DOHH2 (cell line): Measurements from ENCODE around the gene TST.

Experiments
- H3F3A ChIP-seq: fragments of 200-600 bp; sonication (generic), shearing (Covaris generic); 2 replicates; pipeline ENCODE4 v1.6.0; 2016; ENCODE audit warnings: antibody characterized with exemption, mild to moderate bottlenecking; ENCODE audit not compliant: control insufficient read depth, insufficient read depth
- H3K27ac ChIP-seq: fragments of 200-600 bp; sonication (generic); 2 replicates; pipeline ENCODE4 v1.5.1; 2014; ENCODE audit warnings: low read depth, mild to moderate bottlenecking, low read length, moderate library complexity
- H3K27me3 ChIP-seq: fragments of 200-600 bp; sonication (generic); 2 replicates; pipeline ENCODE4 v1.6.1; 2014; ENCODE audit warnings: mild to moderate bottlenecking, low read length, mixed read lengths; ENCODE audit not compliant: control insufficient read depth
- H3K36me3 ChIP-seq: fragments of 200-600 bp; sonication (generic); 2 replicates; pipeline ENCODE4 v1.6.1; 2014; ENCODE audit warnings: mild to moderate bottlenecking, low read length, moderate library complexity, mixed read lengths; ENCODE audit not compliant: control insufficient read depth
- H3K4me1 ChIP-seq: fragments of 200-600 bp; sonication (generic); 2 replicates; pipeline ENCODE4 v1.6.1; 2014; ENCODE audit warnings: mild to moderate bottlenecking, low read length, mixed read lengths; ENCODE audit not compliant: control insufficient read depth
- H3K4me2 ChIP-seq: fragments of 200-600 bp; sonication (generic); 2 replicates; pipeline ENCODE4 v1.6.0; 2014; ENCODE audit warnings: mild to moderate bottlenecking, low read length, moderate library complexity
- H3K4me3 ChIP-seq: fragments of 200-600 bp; sonication (generic); 2 replicates; pipeline ENCODE4 v1.5.1; 2014; ENCODE audit warnings: mild to moderate bottlenecking, low read length, mixed read lengths
- H3K79me2 ChIP-seq: fragments of 200-600 bp; sonication (generic); 2 replicates; pipeline ENCODE4 v1.6.1; 2014; ENCODE audit warnings: mild to moderate bottlenecking, low read length, mixed read lengths; ENCODE audit not compliant: control insufficient read depth
- H3K9me2 ChIP-seq: fragments of 200-600 bp; sonication (generic); replicated peaks from 2 replicates; pipeline ENCODE4 v1.6.1; 2014; ENCODE audit warnings: mild to moderate bottlenecking, low read length, mixed read lengths; ENCODE audit not compliant: control insufficient read depth
- H3K9me3 ChIP-seq: fragments of 200-600 bp; sonication (generic); 2 replicates; pipeline ENCODE4 v1.6.1; 2014; ENCODE audit warnings: antibody characterized with exemption, low read length, mixed read lengths; ENCODE audit not compliant: control insufficient read depth, insufficient read depth
- H4K20me1 ChIP-seq: fragments of 200-600 bp; sonication (generic); 2 replicates; pipeline ENCODE4 v1.6.0; 2014; ENCODE audit warnings: low read depth, mild to moderate bottlenecking, antibody characterized with exemption, low read length, moderate library complexity; ENCODE audit not compliant: control insufficient read depth, insufficient read depth
- CTCF ChIP-seq: fragments of 200-600 bp; sonication (generic); IDR thresholded peaks from one replicate; pipeline ENCODE4 v1.5.1; 2014; ENCODE audit warnings: antibody characterized with exemption, mild to moderate bottlenecking, low read depth, low read length; ENCODE audit not compliant: poor library complexity, severe bottlenecking
- EZH2phosphoT487 ChIP-seq: fragments of 200-600 bp; sonication (generic); IDR thresholded peaks from 2 replicates; pipeline ENCODE4 v1.6.1; 2017; ENCODE audit warnings: borderline replicate concordance, mild to moderate bottlenecking, antibody characterized with exemption, low read length, moderate library complexity, mixed read lengths

TST gene

GRCh38 chr22:36964106-36964505 is 55.1 kb downstream of the TST start:
- H3K79me2 ChIP-seq: no peaks in the 10 kb centered on the region
- H3F3A ChIP-seq: no peaks in the 10 kb centered on the region
- H4K20me1 ChIP-seq: no peaks in the 10 kb centered on the region
- H3K27ac ChIP-seq: no peak overlapping the region
- H3K27me3 ChIP-seq: peaks cover 25% of the 10 kb centered on the region
- H3K9me2 ChIP-seq: no peaks in the 10 kb centered on the region
- peaks cover 10% of the 10 kb centered on the region for H3K4me1 ChIP-seq
- no peaks in the 10 kb centered on the region for H3K36me3 ChIP-seq
- TF ChIP-seq EZH2phosphoT487: no peak
- no peak for TF ChIP-seq CTCF
- no peak overlapping the region for H3K4me3 ChIP-seq
- H3K4me2 ChIP-seq: no peak overlapping the region
- no peaks in the 10 kb centered on the region for H3K9me3 ChIP-seq

- H4K20me1 ChIP-seq: no peaks in the 10 kb centered on the region
- TF ChIP-seq CTCF: no peak
- no peak for TF ChIP-seq EZH2phosphoT487
- H3F3A ChIP-seq: no peaks in the 10 kb centered on the region
- no peaks in the 10 kb centered on the region for H3K9me3 ChIP-seq
- no peaks in the 10 kb centered on the region for H3K79me2 ChIP-seq
- H3K4me3 ChIP-seq: no peak overlapping the region
- H3K36me3 ChIP-seq: no peaks in the 10 kb centered on the region
- H3K27ac ChIP-seq: no peak overlapping the region
- no peaks in the 10 kb centered on the region for H3K9me2 ChIP-seq
- H3K27me3 ChIP-seq: peaks cover 25% of the 10 kb centered on the region
- H3K4me1 ChIP-seq: peaks cover 10% of the 10 kb centered on the region
- no peak overlapping the region for H3K4me2 ChIP-seq
These were observed 55.9 kb downstream of the TST start for GRCh38 chr22:36963302-36963701.

GRCh38 chr22:36961626-36962025 is 57.6 kb downstream of the TST start:
- no peak overlapping the region for H3K4me3 ChIP-seq
- H3K27ac ChIP-seq: no peak overlapping the region
- H3K4me2 ChIP-seq: no peak overlapping the region
- H3F3A ChIP-seq: no peaks in the 10 kb centered on the region
- no peaks in the 10 kb centered on the region for H3K79me2 ChIP-seq
- peaks cover 25% of the 10 kb centered on the region for H3K27me3 ChIP-seq
- H4K20me1 ChIP-seq: no peaks in the 10 kb centered on the region
- no peaks in the 10 kb centered on the region for H3K9me3 ChIP-seq
- H3K4me1 ChIP-seq: peaks cover 10% of the 10 kb centered on the region
- no peak for TF ChIP-seq CTCF
- no peak for TF ChIP-seq EZH2phosphoT487
- H3K9me2 ChIP-seq: no peaks in the 10 kb centered on the region
- H3K36me3 ChIP-seq: no peaks in the 10 kb centered on the region
